Liver (tissue), 3 donors: ENCODE measurements around the gene FGF14.

ENCODE experiments used
- CTCF ChIP-seq: fragments of 150-350 bp; IDR thresholded peaks from 2 replicates; pipeline ENCODE4 v1.5.1; 2017; ENCODE audit warnings: improper control_type of control experiment, low read depth, low read length; ENCODE audit not compliant: missing input control
- EGR1 ChIP-seq, 2 donors: IDR thresholded peaks; 2 replicates each; pipeline ENCODE4 v1.6.1; 2016 to 2018; ENCODE audit warnings: antibody characterized with exemption in 2 of 2, low read depth in 2 of 2
- donor health status: healthy.
- donor health status: healthy.

GRCh38 chr13:102261316-102261715 is 140.5 kb downstream of the FGF14 start:
- no peak for TF ChIP-seq EGR1 (IDR thresholded peaks at IDR 0.05; ENCODE audit: low read depth in 2 of 2)
- no peak for TF ChIP-seq CTCF
